ENCODE data around the gene TMEM30B.

DNA sequence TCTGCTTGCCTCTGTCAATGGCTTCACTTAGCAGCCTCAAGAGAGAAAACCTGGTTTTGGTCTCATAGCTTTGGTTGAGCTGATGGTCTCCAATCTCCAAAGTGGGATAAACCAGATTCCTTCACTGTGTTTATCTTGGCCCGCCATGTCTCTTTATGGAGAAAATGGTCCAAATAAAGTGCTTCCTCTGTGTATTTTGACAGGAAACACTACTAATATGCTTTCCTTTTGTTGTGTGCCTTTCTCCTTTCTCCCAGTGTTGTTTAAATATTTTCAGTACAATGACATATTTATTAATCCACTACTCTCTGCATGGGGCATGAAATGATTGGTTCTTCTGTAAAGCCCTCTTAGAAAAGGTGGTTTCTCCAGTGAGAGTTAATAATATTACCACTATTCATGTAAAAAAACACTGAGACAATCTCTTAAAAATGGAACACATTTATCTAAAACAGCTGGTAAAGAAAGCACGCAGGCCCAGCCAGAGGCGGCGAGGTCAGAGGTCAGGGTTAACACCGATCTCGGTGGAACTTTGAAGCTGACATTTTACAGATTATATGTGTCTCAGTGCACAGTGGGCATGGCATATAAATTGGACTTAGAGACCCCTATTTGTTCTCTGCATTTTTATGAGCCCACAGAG, 24.2 kb downstream of the TMEM30B start:
- no peak for TF ChIP-seq EZH2 (IDR thresholded peaks at IDR 0.05; ENCODE audit: borderline replicate concordance, low read length)
- TF ChIP-seq, protein P1, sequence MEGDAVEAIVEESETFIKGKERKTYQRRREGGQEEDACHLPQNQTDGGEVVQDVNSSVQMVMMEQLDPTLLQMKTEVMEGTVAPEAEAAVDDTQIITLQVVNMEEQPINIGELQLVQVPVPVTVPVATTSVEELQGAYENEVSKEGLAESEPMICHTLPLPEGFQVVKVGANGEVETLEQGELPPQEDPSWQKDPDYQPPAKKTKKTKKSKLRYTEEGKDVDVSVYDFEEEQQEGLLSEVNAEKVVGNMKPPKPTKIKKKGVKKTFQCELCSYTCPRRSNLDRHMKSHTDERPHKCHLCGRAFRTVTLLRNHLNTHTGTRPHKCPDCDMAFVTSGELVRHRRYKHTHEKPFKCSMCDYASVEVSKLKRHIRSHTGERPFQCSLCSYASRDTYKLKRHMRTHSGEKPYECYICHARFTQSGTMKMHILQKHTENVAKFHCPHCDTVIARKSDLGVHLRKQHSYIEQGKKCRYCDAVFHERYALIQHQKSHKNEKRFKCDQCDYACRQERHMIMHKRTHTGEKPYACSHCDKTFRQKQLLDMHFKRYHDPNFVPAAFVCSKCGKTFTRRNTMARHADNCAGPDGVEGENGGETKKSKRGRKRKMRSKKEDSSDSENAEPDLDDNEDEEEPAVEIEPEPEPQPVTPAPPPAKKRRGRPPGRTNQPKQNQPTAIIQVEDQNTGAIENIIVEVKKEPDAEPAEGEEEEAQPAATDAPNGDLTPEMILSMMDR (conservative IDR thresholded peaks at IDR 0.05 in 1 of 2, IDR thresholded peaks at IDR 0.05 in 1 of 2; ENCODE audit: extremely low read depth in 1 of 2, insufficient read depth in 1 of 2, low read depth in 1 of 2, low read length in 2 of 2), result no peak

All from mammary epithelial cell (primary cell).